ENCODE results near the gene ABLIM2.

ABLIM2 gene

GRCh38 chr4:8103421-8104390, 54.9 kb downstream of the ABLIM2 start:
- DNase-seq (ENCODE audit: low read depth) = no peak

- no peak for DNase-seq (ENCODE audit: low read depth)
Observed at GRCh38 chr4:8102831-8103230, 55.8 kb downstream of the ABLIM2 start.

- DNase-seq (ENCODE audit: low read depth) = no peak
Observed at GRCh38 chr4:8102076-8102355, 56.6 kb downstream of the ABLIM2 start.

- no peak for DNase-seq (ENCODE audit: low read depth)
Observed at GRCh38 chr4:8101213-8102075, 57.2 kb downstream of the ABLIM2 start.

GRCh38 chr4:8099981-8100464, 58.6 kb downstream of the ABLIM2 start:
- DNase-seq (ENCODE audit: low read depth) = no peak

GRCh38 chr4:8098506-8098905, 60.1 kb downstream of the ABLIM2 start:
- no peak for DNase-seq (ENCODE audit: low read depth)

- DNase-seq (ENCODE audit: low read depth) = no peak
Observed at GRCh38 chr4:8097721-8098345, 60.8 kb downstream of the ABLIM2 start.

GRCh38 chr4:8097141-8097541, 61.5 kb downstream of the ABLIM2 start:
- DNase-seq (ENCODE audit: low read depth) = no peak

- DNase-seq (ENCODE audit: low read depth) = no peak
Observed at GRCh38 chr4:8096690-8097061, 61.9 kb downstream of the ABLIM2 start.

- DNase-seq (ENCODE audit: low read depth) = no peak
Observed at GRCh38 chr4:8095956-8096689, 62.5 kb downstream of the ABLIM2 start.

GRCh38 chr4:8093587-8094274, 64.9 kb downstream of the ABLIM2 start:
- DNase-seq (ENCODE audit: low read depth) = no peak

GRCh38 chr4:8092282-8092681, 66.3 kb downstream of the ABLIM2 start:
- DNase-seq (ENCODE audit: low read depth) = no peak

- no peak for DNase-seq (ENCODE audit: low read depth)
Observed at GRCh38 chr4:8090744-8091301, 67.8 kb downstream of the ABLIM2 start.

GRCh38 chr4:8090312-8090711, 68.3 kb downstream of the ABLIM2 start:
- DNase-seq (ENCODE audit: low read depth) = no peak

GRCh38 chr4:8089862-8090261, 68.8 kb downstream of the ABLIM2 start:
- no peak for DNase-seq (ENCODE audit: low read depth)

GRCh38 chr4:8088966-8089491, 69.6 kb downstream of the ABLIM2 start:
- no peak for DNase-seq (ENCODE audit: low read depth)

GRCh38 chr4:8087921-8088495, 70.6 kb downstream of the ABLIM2 start:
- no peak for DNase-seq (ENCODE audit: low read depth)

- no peak for DNase-seq (ENCODE audit: low read depth)
Observed at GRCh38 chr4:8086783-8087445, 71.7 kb downstream of the ABLIM2 start.

- DNase-seq (ENCODE audit: low read depth) = no peak
Observed at GRCh38 chr4:8085491-8086117, 73.0 kb downstream of the ABLIM2 start.
